SH-SY5Y (cell line): ENCODE measurements around the gene AMBP.

Experiments
- GATA2 ChIP-seq: IDR thresholded peaks from 2 replicates; pipeline ENCODE4 v1.6.1; 2011; ENCODE audit warnings: mild to moderate bottlenecking, low read depth, low read length
- GATA3 ChIP-seq: IDR thresholded peaks from 2 replicates; pipeline ENCODE4 v1.6.1; 2011; ENCODE audit warnings: low read depth, mild to moderate bottlenecking, low read length, moderate library complexity

- TF ChIP-seq GATA2 (no peak), GATA3 (no peak)
These were observed 11.2 kb upstream of the AMBP start for GRCh38 chr9:114089206-114089840.
